K562 (cell line): ENCODE results near the gene DAPK2.

Experiments
- GATAD2A ChIP-seq: fragments of 450-650 bp; IDR thresholded peaks from 2 replicates; pipeline ENCODE4 v1.6.1; 2017
- HNRNPH1 ChIP-seq: fragments of 200-400 bp; formaldehyde crosslinking; optimal IDR thresholded peaks from 2 replicates; pipeline ENCODE3; 2017; ENCODE audit warnings: low read depth, mild to moderate bottlenecking, low read length, moderate library complexity
- POLR2A ChIP-seq: fragments of 450-650 bp; conservative IDR thresholded peaks from 2 replicates; pipeline ENCODE4 v1.6.1; 2016
- RAD21 ChIP-seq, 2 experiments: fragments of 250-450 bp in 1 of 2; fragments of 450-650 bp in 1 of 2; sonication (Bioruptor Pico) in 1 of 2; formaldehyde crosslinking in 1 of 2; IDR thresholded peaks in 1 of 2; conservative IDR thresholded peaks in 1 of 2; 2 replicates each; pipeline versions ENCODE4 v1.4.0 to v1.8.0; 2020 to 2022; ENCODE audit warnings: mild to moderate bottlenecking in 2 of 2, moderate library complexity in 1 of 2

- TF ChIP-seq POLR2A (no peak), HNRNPH1 (no peak), GATAD2A (no peak), RAD21 (CRISPR knock-in tag; conservative IDR thresholded peaks at IDR 0.05 in 1 of 2, IDR thresholded peaks at IDR 0.05 in 1 of 2) (no peak)
Observed at GRCh38 chr15:64017082-64017588, 29.1 kb downstream of the DAPK2 start.
